GM21390 (cell line): ENCODE data around the gene DOCK4.
A peak's percentile ranks its signal among the peaks of the same experiment; 100 is the strongest.

Experiments used
- ATAC-seq: cut with Tn5 transposase; IDR thresholded peaks from one replicate; pipeline ENCODE4 v1.9.1; 2021; ENCODE audit not compliant: unreplicated experiment

Gene DOCK4

DNA sequence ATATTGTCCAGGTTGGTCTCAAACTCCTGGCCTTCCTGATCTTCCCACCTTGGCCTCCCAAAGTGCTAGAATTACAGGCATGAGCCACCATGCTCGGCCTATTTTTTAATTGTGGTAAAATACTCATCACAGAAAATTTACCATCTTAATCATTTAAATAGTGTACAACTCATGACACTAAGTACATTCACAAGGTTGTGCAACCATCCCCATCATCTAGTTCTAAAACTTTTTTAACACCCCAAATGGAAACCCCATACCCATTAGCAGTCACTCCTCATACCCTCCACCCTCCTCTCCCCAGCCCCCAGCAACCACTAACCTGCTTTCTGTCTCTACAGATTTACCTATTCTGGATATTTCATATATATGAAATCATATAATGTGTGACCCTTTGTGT lies 90.3 kb downstream of the DOCK4 start:
- no peak for ATAC-seq

- ATAC-seq = no peak
Observed at GRCh38 chr7:112113913-112114575, 92.2 kb downstream of the DOCK4 start.

- no peak for ATAC-seq
Observed at GRCh38 chr7:112112822-112113255, 93.4 kb downstream of the DOCK4 start.

DNA sequence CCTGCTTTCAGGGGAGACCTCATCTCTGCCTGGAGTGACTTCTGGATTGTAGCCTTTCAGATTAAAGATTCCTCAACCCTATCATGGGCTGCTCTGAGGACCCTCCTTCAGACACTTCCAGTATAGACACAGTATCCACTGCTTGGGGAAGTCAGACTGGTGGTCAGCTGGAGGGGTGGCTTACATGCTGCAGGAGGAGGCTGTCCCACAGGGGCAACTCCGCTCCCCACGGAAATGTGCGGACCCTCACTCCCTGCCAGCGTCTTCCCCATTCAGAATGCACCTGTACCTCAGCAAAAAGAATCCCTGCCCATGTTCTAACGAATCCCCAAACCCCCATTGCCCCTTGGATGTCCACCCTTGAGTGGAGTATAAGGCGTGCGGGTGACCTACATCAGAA lies 95.5 kb downstream of the DOCK4 start:
- ATAC-seq = no peak

DNA sequence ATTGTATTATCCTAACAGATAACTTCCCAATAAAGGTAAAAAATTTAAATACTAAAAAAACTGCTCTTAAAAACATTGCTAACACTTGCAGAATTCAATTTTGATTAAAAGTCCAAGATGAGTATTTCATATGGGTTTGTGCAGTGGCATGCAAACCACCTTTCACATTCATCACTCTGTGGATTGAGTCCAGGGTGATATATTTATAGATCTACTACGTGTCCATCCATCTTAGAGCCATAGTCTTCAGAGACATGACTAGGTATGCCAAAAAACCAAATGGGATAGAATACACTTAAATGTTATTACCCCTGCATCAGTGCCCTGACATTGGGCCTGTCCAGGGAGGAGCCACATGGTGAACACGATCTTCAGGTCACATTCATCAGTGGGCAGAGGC lies 96.0 kb downstream of the DOCK4 start:
- ATAC-seq = no peak

DNA sequence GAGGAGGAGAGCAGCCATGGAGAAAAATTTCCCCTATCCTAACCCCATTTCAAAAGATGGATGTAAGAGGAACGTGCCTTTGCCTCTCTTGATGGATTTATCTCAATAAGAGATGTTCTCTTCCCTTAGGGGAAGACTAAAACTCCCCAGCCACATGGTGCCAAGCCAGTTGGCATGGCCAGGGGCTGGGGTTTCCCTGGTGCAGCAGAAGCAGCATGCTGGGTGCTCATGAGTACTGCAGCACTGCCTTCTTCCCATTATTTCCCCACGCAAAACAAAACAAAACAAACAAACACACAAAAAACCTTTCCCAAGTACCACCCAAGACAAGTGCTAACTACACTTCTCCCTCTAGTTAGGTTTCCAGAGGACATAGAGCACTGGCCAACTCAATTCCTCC lies 97.2 kb downstream of the DOCK4 start:
- ATAC-seq = no peak

GRCh38 chr7:112105584-112106530 lies 100.3 kb downstream of the DOCK4 start:
- ATAC-seq = no peak

GRCh38 chr7:112104120-112104519 lies 102.1 kb downstream of the DOCK4 start:
- ATAC-seq = no peak

- no peak for ATAC-seq
Observed at GRCh38 chr7:112103246-112103645, 103.0 kb downstream of the DOCK4 start.

DNA sequence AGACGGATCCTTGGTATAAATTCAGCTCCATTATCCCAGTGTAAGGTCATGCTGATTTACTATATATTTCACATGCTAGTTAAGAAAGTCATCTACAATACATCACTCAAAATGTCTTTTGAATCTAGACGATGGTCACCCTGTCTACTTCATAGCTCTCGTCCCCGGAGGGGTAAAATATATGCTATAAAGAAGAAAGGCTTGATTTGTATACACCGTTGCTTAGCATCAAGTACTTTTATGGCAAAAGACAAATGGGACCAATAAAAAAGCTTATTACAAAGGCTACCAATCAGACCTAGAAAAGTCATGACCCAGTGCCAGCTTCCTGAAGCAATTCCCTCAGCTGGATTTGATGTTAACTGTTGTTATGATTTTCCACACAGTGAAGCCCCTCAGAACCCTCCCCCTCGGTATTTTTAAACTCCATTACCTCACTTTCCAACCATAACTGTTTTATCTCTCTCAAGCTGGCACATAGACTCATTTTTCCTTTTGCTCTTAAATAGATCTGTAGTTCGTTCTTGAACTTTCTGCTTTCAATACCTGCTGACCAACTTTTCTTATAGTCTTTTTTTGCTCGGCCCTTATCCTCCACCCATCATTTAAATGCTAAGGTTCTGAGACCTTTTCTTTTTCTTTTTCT lies 104.9 kb downstream of the DOCK4 start:
- no peak for ATAC-seq

GRCh38 chr7:112097524-112097923 lies 108.7 kb downstream of the DOCK4 start:
- ATAC-seq = no peak

DNA sequence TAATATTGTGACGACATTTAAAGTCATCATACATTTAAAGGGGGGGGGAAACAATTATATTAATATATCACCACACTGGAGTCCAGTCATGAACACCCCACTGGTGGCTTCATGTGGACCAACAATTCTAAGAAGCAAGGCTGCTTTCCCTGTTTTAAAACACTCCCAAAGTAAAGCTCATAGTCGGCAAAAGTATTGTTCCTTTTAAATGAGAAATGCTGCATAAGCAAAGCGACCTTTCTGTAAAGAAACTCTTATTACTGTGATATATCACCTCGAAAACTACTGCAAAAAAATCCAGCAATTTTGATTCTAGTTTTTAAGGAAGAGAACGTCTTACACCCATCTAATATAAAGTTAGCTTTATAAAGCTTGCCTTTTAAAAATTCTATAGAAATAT lies 112.8 kb downstream of the DOCK4 start:
- no peak for ATAC-seq

DNA sequence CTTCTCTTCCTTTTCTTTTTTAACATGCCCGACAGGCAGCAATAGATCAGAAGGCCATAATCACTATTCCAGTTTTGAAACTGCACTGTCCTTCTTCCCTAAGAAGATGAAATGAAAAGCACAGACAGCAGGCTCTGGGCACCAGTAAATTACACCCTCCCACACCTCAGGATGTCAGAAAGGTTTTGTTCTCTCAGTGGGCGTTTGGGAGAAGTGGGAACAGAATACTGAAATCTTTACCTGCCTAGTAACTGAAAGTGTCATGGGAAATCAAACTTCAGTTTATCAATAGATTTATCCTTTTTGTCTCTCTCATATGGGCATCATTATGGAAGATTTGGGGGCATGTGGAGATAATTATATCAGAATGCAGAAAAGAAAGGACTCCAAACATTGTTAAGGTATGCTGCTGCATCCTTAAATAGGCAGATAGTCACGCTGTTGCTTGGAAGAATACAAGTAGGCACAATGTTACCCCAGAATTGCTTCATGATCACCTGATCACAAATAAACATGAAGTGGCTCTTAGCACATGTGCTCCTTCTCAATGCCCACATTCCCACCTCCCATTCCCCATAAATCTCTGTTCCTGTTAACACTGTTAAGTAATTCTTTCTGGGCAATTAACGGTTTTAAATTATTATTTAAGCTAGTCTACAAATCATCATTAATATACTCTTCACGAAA lies 113.3 kb downstream of the DOCK4 start:
- ATAC-seq = no peak

GRCh38 chr7:112092306-112092705 lies 113.9 kb downstream of the DOCK4 start:
- no peak for ATAC-seq

GRCh38 chr7:112091768-112092167 lies 114.4 kb downstream of the DOCK4 start:
- ATAC-seq = no peak

DNA sequence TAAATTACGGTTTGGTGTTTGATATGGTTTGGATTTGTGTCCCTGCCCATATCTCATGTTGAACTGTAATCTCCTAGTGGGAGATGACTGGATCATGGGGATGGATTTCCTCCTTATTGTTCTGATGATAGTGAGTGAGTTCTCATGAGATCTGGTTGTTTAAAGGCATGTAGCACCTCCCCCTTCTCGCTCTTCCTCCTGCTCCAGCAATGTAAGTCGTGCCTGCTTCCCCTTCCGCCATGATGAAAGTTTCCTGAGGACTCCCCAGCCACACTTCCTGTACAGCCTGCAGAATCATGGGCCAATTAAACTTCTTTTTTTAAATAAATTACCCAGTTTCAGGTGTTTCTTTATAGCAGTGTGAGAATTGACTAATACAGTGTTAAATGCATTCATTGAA lies 116.6 kb downstream of the DOCK4 start:
- ATAC-seq = no peak

GRCh38 chr7:112088484-112089016 lies 117.6 kb downstream of the DOCK4 start:
- ATAC-seq = no peak

DNA sequence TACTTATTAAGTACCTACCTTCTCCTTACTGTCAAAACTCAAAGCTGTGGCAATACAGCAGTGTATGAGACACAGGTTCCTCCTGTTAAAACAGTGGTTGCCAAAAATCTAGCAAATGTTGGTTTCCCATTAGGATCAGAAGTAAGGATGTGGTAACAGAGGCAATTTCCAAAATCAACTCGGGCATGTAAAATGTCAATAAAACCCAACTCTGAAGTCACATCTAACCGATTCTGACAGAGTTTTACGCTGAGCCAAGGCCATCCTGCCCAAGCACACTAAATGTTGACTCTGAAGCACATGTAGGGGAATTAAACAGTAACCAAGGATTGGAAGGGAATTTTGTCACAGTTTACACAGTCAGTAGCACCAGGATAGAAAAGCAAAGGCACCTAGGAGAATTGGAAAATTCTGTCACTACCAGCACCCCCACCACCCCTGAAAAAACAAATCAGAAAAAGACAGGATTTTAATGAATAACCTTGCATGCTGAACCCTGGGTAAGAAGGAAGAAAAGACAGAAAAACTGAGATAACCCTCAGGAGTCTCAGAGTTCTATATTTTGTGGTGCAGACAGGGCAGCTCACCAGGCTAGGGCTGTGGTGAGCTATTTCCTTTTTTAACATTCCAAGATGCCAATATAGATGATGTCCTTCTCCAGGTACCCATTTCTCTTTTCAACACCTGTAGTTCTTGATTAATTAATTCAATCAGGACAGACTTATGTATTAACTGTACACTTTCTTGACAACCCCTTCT lies 119.5 kb downstream of the DOCK4 start:
- no peak for ATAC-seq

GRCh38 chr7:112084520-112084971 lies 121.7 kb downstream of the DOCK4 start:
- peak; percentile 55 for ATAC-seq

GRCh38 chr7:112083776-112084355 lies 122.3 kb downstream of the DOCK4 start:
- no peak for ATAC-seq
